ENCODE measurements around the gene IRX5.

Gene IRX5

GRCh38 chr16:54931120-54932014, 702 bp downstream of the IRX5 start:
- peak; percentile 42 for DNase-seq

GRCh38 chr16:54932021-54932660, 1.5 kb downstream of the IRX5 start:
- no peak for DNase-seq

GRCh38 chr16:54932737-54933254, 2.1 kb downstream of the IRX5 start:
- DNase-seq = no peak

- DNase-seq = no peak
Observed at GRCh38 chr16:54933281-54934011, 2.8 kb downstream of the IRX5 start.

GRCh38 chr16:54934481-54935265, 4.0 kb downstream of the IRX5 start:
- no peak for DNase-seq

- no peak for DNase-seq
Observed at GRCh38 chr16:54935266-54935968, 4.8 kb downstream of the IRX5 start.

- peak; percentile 25 for DNase-seq
Observed at GRCh38 chr16:54936201-54936978, 5.7 kb downstream of the IRX5 start.

GRCh38 chr16:54936979-54937670, 6.5 kb downstream of the IRX5 start:
- peak; percentile 32 for DNase-seq

- no peak for DNase-seq
Observed at GRCh38 chr16:54937671-54938211, 7.1 kb downstream of the IRX5 start.

- no peak for DNase-seq
Observed at GRCh38 chr16:54938212-54939028, 7.8 kb downstream of the IRX5 start.

GRCh38 chr16:54939029-54939346, 8.3 kb downstream of the IRX5 start:
- DNase-seq = no peak

- DNase-seq = no peak
Observed at GRCh38 chr16:54939510-54940278, 9.0 kb downstream of the IRX5 start.

GRCh38 chr16:54940279-54940604, 9.6 kb downstream of the IRX5 start:
- no peak for DNase-seq

- DNase-seq = no peak
Observed at GRCh38 chr16:54942353-54942943, 11.8 kb downstream of the IRX5 start.

GRCh38 chr16:54944002-54944401, 13.3 kb downstream of the IRX5 start:
- DNase-seq = no peak

GRCh38 chr16:54945063-54945462, 14.4 kb downstream of the IRX5 start:
- no peak for DNase-seq

GRCh38 chr16:54946909-54947308, 16.2 kb downstream of the IRX5 start:
- no peak for DNase-seq

- DNase-seq = no peak
Observed at GRCh38 chr16:54947616-54948015, 17.0 kb downstream of the IRX5 start.

All from stimulated activated CD4-positive, alpha-beta T cell treated with anti-CD3 and anti-CD28 coated beads, Interleukin-15, amount 100 ng/mL, for 24 hours (primary cell).